ENCODE data around the gene DNM3.
A peak's percentile ranks its signal among the peaks of the same experiment; 100 is the strongest.

Gene DNM3

GRCh38 chr1:171919891-171920887 lies 78.9 kb downstream of the DNM3 start:
- no peak for DNase-seq (ENCODE audit: low spot score)

GRCh38 chr1:171922999-171923398 lies 81.7 kb downstream of the DNM3 start:
- DNase-seq (ENCODE audit: low spot score): peak; percentile 43

- DNase-seq (ENCODE audit: low spot score): no peak
Measured at GRCh38 chr1:171929121-171929520, 87.8 kb downstream of the DNM3 start.

- DNase-seq (ENCODE audit: low spot score): no peak
Measured at GRCh38 chr1:171931752-171932151, 90.5 kb downstream of the DNM3 start.

- DNase-seq (ENCODE audit: low spot score): no peak
Measured at GRCh38 chr1:171934664-171935063, 93.4 kb downstream of the DNM3 start.

GRCh38 chr1:171935086-171935485 lies 93.8 kb downstream of the DNM3 start:
- DNase-seq (ENCODE audit: low spot score): no peak

GRCh38 chr1:171935664-171936063 lies 94.4 kb downstream of the DNM3 start:
- DNase-seq (ENCODE audit: low spot score): peak; percentile 6

- DNase-seq (ENCODE audit: low spot score): no peak
Measured at GRCh38 chr1:171937938-171938337, 96.6 kb downstream of the DNM3 start.

- no peak for DNase-seq (ENCODE audit: low spot score)
Measured at GRCh38 chr1:171939740-171940139, 98.4 kb downstream of the DNM3 start.

GRCh38 chr1:171940368-171940767 lies 99.1 kb downstream of the DNM3 start:
- no peak for DNase-seq (ENCODE audit: low spot score)

- no peak for DNase-seq (ENCODE audit: low spot score)
Measured at GRCh38 chr1:171941920-171942319, 100.6 kb downstream of the DNM3 start.

- no peak for DNase-seq (ENCODE audit: low spot score)
Measured at GRCh38 chr1:171943973-171944561, 102.8 kb downstream of the DNM3 start.

GRCh38 chr1:171948511-171948910 lies 107.2 kb downstream of the DNM3 start:
- no peak for DNase-seq (ENCODE audit: low spot score)

- DNase-seq (ENCODE audit: low spot score): no peak
Measured at GRCh38 chr1:171949316-171949715, 108.0 kb downstream of the DNM3 start.

GRCh38 chr1:171953835-171954234 lies 112.5 kb downstream of the DNM3 start:
- DNase-seq (ENCODE audit: low spot score): no peak

GRCh38 chr1:171954361-171954760 lies 113.1 kb downstream of the DNM3 start:
- DNase-seq (ENCODE audit: low spot score): no peak

- DNase-seq (ENCODE audit: low spot score): no peak
Measured at GRCh38 chr1:171961861-171962260, 120.6 kb downstream of the DNM3 start.

- DNase-seq (ENCODE audit: low spot score): no peak
Measured at GRCh38 chr1:171963762-171964161, 122.5 kb downstream of the DNM3 start.

- no peak for DNase-seq (ENCODE audit: low spot score)
Measured at GRCh38 chr1:171965777-171966176, 124.5 kb downstream of the DNM3 start.

GRCh38 chr1:171966426-171967220 lies 125.3 kb downstream of the DNM3 start:
- DNase-seq (ENCODE audit: low spot score): no peak

- DNase-seq (ENCODE audit: low spot score): no peak
Measured at GRCh38 chr1:171969226-171969625, 127.9 kb downstream of the DNM3 start.

GRCh38 chr1:171969813-171970212 lies 128.5 kb downstream of the DNM3 start:
- no peak for DNase-seq (ENCODE audit: low spot score)

GRCh38 chr1:171972846-171973245 lies 131.5 kb downstream of the DNM3 start:
- no peak for DNase-seq (ENCODE audit: low spot score)
